ENCODE measurements around the gene MYO18A.
A peak's percentile ranks its signal among the peaks of the same experiment; 100 is the strongest.
"Not testable (repeated sequence)": the region's sequence is repeated elsewhere in the genome, so short reads cannot be mapped to it uniquely, and the experiment has no call there.

The MYO18A gene

DNA sequence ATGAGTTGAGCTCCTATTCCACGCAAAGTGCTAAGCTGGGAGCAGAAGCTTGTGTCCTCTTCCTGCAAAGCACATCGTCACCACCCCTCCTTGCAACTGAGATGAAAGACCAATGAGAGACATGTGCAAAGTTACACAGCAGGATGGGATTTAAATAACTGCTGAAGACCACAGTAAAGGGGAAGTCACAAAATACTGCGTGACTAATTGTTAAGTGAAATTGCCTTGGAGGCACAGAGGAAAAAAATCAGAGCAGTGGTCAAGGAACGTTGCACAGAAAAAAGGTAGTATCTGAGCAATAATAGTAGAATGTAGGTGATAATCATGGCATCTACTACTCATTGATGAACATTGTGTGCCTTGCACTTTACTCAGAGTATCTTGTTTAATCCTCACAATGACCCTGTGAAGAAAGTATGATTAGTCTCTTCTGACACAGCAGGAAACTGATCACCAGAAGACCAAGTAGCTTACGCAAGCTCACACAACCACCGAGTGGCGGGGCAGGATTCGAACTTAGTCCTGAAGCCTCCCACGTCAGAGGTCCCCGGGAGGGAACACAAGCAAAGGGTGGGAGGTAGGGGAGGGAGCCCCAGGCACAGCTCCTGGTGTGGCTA, 15.4 kb upstream of the MYO18A start:
- DNase-seq = no peak

DNA sequence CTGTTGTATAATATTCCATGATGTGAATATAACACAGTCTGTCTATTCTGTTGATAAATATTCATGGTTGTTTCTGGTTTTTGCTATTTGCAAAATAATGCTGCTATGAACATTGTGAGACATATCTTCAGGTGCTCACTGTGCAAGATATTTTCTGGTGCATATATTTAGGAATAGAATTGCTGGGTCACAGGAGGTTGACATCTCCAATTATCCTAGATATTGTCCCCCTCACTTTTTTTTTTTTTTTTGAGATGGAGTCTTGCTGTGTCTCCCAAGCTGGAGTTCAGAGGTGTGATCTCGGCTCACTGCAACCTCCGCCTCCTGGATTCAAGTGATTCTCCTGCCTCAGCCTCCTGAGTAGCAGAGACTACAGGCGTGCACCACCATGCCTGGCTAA, 14.5 kb upstream of the MYO18A start:
- DNase-seq = no peak

DNA sequence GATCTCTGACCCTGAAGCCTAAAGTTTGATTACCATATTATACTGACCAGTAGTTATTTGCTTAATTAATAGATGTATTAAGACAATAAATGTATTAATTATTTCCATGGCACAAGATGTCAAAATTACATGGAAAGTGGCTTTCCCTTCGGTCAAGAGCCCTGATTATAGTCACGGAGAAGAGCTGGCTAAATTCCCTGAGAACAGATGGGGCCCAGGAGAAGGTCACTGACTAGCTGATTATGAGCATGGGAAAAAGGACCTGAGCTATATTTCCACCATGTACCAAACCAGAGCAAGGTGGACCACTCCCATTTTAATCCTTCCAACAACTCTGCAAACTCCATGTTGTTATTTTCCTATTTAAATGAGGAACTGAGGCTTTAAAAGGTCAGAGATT, 12.9 kb upstream of the MYO18A start:
- no peak for DNase-seq

DNA sequence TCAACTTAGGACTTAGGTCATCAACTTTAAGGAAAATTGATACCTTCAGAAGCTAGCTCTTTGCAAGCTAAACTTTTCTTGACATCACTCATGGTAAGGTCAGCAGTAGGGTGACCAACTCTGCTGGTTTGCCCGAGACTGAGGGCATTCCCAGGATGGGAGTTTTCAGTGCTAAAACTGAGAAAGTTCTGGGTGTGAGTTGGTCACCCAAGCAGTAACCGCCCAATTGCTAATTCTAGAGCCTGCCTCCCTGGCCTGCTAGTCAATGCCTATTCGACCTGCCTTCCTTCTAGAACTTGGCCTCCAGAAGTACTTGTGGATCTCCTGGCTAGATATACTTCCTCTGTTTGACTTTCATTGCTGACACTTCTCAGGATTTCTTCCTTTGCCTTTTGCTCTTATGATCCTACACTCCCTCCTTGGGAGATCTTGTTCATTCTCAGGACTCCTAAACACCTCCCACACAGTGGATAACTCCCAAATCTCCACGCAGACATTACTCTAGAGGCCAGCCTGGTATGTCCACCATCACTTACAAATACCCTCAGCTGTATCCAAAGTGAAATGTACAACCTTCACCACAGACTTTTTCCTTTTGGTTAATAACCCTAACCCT, 10.5 kb upstream of the MYO18A start:
- no peak for DNase-seq

DNA sequence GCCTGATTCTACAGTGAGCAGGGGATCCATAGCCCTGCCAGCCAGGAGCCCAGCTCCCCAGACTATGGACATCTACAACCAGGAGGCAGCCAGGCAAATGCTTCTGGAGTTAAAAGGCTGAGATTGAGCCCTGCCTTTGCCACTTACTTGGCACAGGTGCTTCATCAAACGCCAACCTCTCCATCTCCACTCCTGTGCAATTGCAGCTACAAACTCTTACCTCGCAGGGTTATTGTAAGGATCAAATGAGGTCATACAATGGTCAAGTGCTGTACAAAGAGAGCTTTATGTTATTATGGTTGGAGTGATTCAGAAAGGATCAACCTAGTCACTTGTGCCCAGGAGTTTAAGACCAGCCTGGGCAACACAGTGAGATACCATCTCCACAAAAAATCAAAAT, 9.8 kb upstream of the MYO18A start:
- DNase-seq = no peak

DNA sequence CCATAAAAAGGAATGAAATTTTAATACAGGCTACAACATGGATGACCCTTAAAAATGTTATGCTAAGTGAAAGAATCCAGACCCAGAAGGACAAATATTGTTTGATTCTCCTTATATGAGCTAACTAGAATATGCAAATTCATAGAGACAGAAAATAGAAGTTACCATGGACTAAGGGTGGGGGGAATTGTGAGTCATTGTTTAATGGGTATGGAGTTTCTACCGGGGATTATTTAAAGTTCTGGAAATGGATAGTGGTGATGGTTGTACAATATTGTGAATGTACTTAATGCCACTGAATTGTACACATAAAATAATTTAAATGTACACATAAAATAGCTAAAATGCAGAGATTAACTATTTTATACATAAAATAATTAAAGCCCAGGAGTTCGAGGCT, 9.2 kb upstream of the MYO18A start:
- no peak for DNase-seq

DNA sequence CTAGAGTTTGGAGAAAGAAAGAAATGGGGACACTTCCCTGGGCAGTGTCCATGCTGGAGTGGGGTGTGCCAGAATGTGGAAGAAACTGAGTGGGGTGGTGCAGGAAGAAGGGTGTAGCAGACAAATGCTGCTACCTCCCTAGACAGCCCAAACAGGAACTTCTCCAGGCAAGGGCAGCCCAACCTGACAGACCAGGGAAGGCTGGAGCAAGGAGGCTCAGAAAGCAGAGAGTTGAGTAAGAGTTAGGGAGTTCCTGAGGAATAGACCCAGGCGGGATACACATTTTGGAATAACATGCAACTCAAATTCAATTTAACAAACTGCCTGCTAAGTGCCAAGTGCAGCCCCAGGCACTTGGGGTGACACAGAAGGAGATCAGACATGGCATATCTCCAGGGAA, 1.0 kb upstream of the MYO18A start:
- no peak for DNase-seq

DNA sequence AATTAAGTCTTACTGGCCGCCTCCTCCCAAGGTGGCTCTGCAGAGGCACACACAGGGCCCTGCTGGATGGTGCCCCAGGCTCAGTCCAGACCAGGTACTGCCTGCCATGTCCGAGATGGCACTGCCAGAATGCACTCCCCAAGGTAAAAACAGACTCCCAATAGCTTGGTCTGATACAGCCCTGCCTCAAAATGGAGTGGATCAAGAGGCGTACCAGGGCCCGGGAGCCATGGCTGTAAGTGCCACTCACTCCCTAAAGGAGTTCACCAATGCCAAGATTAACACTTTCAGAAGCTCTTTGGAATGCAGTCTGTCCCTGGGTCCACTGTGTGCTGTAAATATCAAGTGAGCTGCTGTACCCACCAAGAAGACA, 576 bp upstream of the MYO18A start:
- no peak for DNase-seq

DNA sequence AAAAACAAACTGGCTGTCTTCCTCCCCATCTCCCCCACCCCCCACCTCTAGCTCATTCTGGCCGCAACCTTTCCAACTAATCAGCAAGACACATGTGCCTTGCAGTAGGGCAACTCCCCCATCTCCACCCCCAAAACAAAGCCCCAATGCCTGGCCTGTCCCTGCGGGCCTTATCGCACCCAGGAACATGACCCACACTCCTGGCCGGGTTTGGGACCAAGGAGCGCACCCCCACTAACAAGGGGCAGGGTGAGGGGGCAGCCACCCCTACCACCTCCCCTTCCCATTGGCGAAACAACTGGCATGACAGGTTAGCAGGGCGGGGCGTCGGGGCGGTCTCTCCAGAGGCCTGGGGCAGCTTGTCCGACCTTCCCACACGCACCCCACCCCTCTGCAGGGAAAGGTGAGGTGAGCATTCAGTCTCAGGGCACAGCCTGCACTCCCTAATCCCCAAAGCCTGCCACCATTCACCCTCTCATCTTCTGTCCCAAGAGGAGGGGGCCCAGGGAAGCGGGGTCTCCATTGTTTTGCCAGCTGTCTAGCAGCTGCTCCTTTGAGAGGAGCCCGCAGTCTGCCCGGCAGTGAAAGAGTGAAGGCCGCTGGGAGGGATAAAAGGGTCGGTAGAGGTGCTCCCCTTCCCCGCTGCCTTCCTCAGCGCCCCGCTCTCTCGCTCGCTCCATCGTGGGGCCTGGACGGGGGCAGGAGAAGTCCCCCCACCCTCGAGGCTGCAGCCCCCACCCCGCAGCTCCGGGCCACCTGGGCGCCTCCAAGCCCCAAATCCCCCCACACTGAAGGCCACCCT, 765 bp downstream of the MYO18A start:
- peak; percentile 5 for DNase-seq

DNA sequence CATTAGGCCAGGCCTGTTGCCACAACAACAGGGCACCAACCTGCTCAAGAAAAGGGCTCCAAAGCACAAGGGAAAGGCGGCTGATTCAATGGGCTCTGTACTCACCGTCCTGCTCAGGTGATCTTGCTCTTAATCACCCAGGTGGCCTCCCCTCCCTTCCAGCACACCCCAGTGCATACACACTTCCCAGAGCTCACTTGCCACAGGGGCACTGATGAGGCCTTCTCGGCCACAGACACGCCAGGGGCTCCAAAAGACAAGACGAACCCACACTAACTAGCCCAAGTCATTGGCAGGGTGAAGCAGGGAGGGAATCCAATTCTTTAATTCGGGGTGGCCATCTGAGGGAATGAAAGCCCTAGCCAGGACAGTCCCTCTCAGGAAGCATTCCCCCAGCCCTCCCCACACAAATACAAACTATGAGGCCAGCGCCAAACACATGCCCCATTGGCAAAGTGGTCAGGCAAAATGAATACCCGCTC, 1.4 kb downstream of the MYO18A start:
- no peak for DNase-seq

DNA sequence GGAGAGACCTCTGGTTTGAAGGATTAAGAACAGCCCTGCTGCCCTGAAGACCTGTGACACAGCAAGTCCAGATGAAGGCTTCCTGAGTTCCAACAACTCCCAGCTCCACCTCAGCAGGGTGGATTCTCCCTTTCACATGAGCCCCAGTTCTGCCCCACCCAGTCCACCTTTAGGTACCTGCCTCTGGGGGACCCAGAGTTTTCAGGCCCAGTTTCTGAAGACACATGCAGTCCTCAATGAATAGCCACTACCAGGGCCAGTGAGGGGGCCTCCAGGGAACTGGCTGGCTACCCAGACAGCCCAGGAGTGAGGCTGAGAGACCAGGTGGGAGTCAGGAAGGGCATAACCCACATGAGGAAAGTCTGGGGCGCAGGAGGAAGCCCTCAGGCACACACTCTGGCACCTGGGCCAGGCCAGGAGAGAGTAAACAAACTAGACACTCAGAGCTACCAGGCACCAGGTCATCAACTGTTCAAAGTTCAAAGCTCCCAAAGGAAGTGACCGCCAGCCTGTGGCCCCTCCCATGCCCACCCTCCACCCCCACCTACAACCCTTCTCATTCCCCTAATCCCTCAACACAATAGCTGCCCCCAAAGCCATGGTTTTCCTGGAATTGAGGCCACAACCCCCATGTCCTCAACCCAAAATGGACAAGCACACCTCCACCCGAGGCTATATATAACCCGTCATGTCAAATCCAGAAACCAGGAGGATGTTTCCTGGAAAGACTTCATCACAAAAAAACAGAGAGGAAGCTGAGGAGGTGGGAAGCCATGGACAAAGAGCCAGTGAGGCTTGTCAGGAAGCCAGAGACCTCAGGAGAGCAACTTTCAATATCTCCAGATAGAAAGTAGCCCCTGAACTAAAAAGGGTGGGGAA, 2.1 kb downstream of the MYO18A start:
- DNase-seq = no peak

DNA sequence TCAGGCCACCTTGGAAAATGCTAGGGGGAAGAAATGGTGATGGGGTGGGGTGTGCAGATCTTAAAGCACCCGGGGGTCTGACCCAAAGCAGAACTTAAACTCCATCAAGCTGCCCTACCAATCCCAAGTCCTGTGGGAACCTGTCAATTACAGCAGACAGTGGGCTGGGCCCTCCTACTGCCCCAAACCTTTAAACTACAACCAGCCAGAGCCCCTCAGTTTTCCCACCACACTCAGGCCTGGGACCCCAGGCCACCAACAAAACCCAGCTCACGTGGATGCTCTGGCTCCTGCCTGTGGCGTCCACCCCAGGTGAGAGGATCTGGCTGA, 2.7 kb downstream of the MYO18A start:
- no peak for DNase-seq

DNA sequence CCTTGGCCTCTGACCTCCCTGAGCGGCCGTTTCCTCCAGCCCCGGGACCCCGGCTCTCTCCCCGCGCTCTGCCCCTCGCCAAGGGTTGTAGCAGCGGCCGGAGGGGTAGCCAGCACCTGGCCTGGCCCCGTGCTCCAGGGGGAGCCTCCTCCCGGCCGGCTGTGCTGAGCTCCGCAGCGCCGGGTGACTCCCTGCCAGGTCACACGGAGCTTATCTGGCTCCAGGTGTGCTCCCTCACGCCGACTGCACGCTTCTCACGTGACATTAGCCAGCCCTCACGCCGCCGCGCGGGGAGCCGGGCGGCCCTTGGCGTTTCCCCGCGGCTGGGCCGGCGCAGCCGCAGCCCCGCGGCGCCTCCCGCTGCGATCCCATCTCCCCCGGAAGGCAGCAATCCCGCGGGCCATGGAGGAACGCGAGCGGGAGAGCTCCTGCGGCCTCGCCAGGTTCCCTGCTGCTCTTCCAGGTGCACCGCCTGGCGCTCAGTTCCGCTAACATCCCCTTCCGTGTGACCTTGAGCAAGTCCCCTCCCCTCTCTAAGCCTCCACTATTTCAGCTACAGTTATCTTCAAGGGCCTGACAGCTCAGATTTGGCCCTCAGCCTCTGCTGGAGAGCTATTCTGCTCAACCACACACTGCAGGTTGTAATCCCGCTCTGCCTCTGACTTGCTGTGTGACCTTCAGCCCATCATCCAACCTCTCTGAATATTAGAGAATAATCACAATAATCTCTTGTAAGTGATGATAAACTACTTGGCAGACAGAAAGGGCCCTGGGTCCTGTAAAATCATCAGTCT, 3.4 kb downstream of the MYO18A start:
- DNase-seq = peak; percentile 47

DNA sequence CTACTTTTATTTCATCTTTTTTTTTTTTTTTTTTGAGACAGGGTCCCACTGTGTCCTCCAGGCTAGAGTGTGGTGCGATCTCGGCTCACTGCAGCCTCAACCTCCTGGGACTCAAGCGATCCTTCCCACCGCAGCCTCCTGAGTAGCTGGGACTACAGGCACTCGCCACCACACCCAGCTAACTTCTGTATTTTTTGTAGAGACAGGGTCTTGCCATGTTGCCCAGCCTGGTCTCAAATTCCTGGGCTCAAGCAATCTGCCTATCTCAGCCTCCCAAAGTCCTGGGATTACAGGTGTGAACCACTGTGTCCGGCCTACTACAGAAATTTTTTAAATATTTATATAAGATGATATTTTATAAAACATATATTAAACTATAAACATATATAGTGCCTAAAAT, 4.8 kb downstream of the MYO18A start:
- no peak for DNase-seq

DNA sequence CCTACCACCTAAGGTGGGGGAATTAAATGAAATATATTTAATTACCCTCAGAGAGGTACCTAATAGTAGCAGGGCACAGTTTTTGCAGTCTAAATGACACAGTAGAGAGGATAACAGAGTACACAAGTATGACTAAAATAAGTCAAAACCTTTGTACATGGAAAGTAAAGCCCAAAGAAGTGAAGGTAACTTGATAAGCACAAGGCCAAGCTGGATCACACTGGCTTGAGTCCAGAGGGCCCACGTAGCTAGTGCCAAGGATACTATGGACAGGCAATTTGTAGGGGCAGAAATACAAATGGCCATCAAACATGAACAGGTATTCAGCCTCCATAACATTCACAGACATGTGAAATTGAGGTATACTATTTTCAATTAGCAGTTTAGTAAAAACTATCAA, 7.6 kb downstream of the MYO18A start:
- no peak for DNase-seq

DNA sequence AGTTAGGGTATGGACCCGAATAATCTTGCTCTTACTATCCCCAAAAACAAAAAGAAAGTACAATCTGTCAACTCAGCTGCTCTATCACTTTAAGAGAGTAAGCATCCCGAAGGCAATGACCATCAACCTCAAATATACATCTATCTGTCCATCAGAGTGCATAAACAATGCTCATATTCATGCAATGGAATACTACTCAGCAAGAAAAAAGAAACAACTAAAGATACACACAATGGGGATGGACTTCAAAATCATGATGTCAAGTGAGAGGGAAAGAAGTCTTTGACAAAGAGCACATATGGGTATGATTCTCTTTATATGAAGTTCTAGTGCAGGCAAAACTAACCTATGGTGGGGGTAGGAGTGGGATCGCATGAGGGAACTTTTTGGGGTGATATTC, 9.5 kb downstream of the MYO18A start:
- DNase-seq = no peak

DNA sequence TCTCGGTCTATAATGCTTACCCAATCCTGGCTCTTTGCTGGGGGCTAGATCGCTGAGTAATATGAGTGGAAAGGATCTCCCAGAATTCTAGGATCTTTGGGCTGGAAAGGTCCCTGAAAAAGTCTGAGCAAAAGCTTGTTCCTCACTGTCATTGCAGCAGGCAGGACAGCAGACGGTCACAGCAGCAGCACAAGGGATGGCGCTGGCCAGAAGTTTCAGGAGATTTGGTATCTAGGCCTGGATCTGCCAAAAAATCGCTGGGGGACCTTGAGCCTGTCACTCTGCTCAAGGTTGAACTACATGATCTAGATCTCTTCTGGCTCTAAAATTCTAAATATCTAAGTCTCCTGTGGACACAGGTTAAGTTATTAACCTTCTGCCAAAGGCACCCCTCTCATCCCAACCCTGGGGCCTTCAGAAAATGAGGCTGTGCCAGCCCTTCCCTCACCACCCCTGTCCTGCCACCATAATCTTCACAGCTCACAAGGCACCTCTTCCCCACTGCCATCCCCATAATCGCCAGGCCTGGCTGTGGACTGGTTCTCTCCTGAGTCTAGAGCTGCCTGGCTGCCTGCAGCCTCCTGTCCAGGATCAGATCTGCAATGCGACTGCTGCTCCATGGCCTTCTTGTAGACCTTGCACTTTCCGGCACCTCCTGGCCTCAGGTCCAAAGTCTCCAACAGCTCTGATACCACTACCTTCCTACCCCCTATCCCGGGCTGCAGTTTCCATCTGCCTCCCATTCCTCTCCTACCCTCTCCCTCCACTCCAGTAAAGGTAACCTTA, 10.2 kb downstream of the MYO18A start:
- DNase-seq = no peak

DNA sequence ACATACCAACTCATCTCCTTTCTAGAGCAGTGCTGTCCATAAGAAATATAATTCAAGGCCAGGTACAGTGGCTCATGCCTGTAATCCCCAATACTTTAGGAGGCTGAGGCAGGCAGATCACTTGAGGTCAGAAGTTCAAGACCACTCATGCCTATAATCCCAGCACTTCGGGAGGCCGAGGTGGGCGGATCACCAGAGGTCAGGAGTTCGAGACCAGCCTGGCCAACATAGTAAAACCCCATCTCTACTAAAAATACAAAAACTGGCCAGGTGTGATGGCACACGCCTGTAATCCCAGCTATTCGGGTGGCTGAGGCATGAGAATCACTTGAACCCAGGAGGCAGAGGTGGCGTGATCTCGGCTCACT, 11.5 kb downstream of the MYO18A start:
- DNase-seq = not testable (repeated sequence)

DNA sequence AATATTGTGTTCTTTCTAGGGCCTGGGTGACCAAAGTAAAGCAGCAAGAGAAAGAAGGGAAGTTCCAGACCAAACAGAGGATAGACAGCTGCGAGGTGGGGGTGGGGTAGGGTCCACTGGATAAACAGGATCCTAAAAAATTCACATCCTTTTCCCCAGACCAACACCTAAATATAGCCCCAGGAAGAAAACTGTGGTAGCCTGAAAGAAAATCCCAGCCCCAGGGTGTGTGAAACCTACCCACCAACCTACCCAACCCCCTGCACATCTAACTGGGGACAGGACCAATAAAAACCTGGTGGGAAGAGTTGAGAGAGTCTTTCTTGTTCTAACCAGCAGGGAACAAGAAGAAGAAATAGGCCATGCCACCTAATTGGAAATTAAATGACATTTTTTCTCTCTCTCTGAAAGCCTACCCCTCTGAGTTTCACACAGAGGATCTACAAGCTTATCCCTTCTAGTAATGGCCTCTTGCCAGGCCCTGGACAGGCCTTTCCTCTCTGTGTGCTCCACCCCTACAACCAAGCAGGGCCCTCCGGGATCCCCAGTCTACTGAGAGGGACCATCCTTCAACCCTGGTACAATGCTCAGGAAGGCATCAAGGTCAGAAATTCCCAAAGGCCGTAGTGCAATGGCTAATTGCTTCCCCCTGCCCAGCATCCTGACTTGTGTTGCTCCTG, 12.0 kb downstream of the MYO18A start:
- DNase-seq = no peak

DNA sequence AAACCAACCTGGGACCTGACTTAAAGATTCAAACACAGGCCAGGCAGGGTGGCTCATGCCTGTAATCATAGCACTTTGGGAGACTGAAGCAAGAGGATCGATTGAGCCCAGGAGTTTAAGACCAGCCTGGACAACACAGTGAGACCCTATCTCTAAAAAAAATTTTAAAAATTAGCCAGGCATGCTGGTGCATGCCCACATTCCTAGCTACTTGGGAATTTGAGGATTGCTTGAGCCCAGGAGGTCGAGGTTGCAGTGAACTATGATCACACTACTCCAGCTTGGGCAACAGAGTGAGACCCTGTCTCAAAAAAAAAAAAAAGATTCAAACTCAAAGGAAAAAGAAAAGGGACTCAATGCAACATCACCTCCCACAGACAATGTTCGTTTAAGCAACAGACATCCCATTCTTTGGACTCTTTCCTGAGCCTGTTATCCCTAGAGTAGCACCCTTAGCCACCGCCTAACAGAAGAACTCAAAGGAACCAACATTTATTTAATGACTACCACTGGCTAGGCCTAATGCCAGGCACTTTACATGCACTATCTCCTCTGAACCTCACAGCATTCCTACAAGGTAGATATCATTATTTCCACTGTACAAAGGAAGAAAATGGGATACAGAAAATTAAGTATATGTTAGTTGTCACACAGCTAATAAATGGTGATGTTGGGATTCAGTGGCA, 12.7 kb downstream of the MYO18A start:
- DNase-seq = no peak

DNA sequence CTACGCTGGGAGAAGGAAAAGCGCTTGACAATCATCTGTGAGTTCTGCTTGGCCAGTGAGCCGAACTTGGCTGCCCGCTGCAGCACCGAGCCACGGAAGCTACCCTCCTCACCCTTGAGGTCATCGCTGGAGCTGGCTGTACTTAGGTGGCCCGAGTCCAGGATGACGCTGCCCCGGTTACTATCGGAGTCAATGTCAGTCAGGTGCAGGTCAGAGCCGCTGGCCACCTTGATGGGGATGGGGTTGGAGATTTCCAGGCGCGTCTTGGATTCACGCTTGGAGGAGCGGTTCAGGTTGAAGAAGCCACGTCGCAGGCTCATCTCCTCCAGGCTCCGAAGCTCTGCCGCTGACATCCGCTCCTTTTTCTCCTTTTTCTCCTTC, 13.7 kb downstream of the MYO18A start:
- no peak for DNase-seq

Measured in activated gamma-delta T cell treated with Interleukin-2 at 50 U/mL for 16 hours (primary cell).